Peyer's patch (tissue), 4 donors: ENCODE data around the gene NEDD4L. TPM values are rescaled to one million over a fixed set of nuclear protein-coding genes. Genes with fewer than 3 reads are reported as not detected.

ENCODE experiments used
- DNase-seq, 3 donors: peaks; one replicate each; pipeline ENCODE4 v3.0.0-alpha.2; 2017 to 2019
- H3K27ac ChIP-seq, 4 donors: fragments of 200-600 bp; sonication (generic); one replicate each; pipeline ENCODE4 v1.5.1; 2016 to 2019
- H3K27me3 ChIP-seq, 2 donors: fragments of 200-600 bp; sonication (generic); one replicate each; pipeline ENCODE4 v1.5.1; 2019
- H3K36me3 ChIP-seq, 3 donors: fragments of 200-600 bp; sonication (generic); one replicate each; pipeline ENCODE4 v1.5.1; 2016 to 2019
- H3K4me1 ChIP-seq, 4 donors: fragments of 200-600 bp; sonication (generic); one replicate each; pipeline ENCODE4 v1.5.1; 2016 to 2019
- H3K4me3 ChIP-seq, 4 donors: fragments of 200-600 bp; sonication (generic); 1 replicate in 3 of 4; 2 replicates in 1 of 4; pipeline ENCODE4 v1.5.1; 2016 to 2019; ENCODE audit warnings: mild to moderate bottlenecking in 1 of 4
- H3K9me3 ChIP-seq, 4 donors: fragments of 200-600 bp; sonication (generic); one replicate each; pipeline ENCODE4 v1.5.1; 2016 to 2019; ENCODE audit warnings: mild to moderate bottlenecking in 1 of 4
- CTCF ChIP-seq, 6 experiments: fragments of 450-650 bp in 4 of 6; fragments of 200-600 bp in 2 of 6; sonication (generic) in 1 of 6; IDR thresholded peaks; one replicate each; pipeline ENCODE4 v1.5.1; 2017 to 2019; ENCODE audit warnings: antibody characterized with exemption in 6 of 6, mild to moderate bottlenecking in 3 of 6, moderate library complexity in 1 of 6
- POLR2A ChIP-seq, 2 donors: fragments of 450-650 bp; IDR thresholded peaks; one replicate each; pipeline ENCODE4 v1.5.1; 2017; ENCODE audit warnings: antibody characterized with exemption in 2 of 2, mild to moderate bottlenecking in 2 of 2, moderate library complexity in 2 of 2
- total RNA-seq, 4 donors: library from RNA; depleted of rRNA; stranded (reverse); fragments of >200 nt; gene quantifications; one replicate each; pipeline ENCODE4 v1.1.0, GENCODE V29; 2016

Gene NEDD4L
- total RNA-seq, 4 donors from 2014 or later, result 213 to 312 (median 277) TPM

GRCh38 chr18:58226429-58226828 lies 182.4 kb downstream of the NEDD4L start:
- no peaks in the 10 kb centered on the region for H3K36me3 ChIP-seq
- H3K9me3 ChIP-seq, result no peaks in the 10 kb centered on the region
- peaks cover 0 to 24% (median 2%) of the 10 kb centered on the region in 4 donors for H3K4me1 ChIP-seq
- DNase-seq, result no peak
- TF ChIP-seq POLR2A (IDR thresholded peaks at IDR 0.05) (no peak), CTCF (IDR thresholded peaks at IDR 0.05) (no peak)
- H3K4me3 ChIP-seq, result no peak overlapping the region
- H3K27ac ChIP-seq, result no peak overlapping the region
- no peaks in the 10 kb centered on the region for H3K27me3 ChIP-seq

GRCh38 chr18:58227361-58227930 lies 183.4 kb downstream of the NEDD4L start:
- no peak for DNase-seq
- no peak for TF ChIP-seq CTCF (IDR thresholded peaks at IDR 0.05)
- no peaks in the 10 kb centered on the region for H3K9me3 ChIP-seq
- no peak overlapping the region for H3K4me3 ChIP-seq
- H3K27me3 ChIP-seq, result no peaks in the 10 kb centered on the region
- H3K27ac ChIP-seq, result no peak overlapping the region
- H3K4me1 ChIP-seq, result peaks cover 0 to 27% (median 4%) of the 10 kb centered on the region in 4 donors
- H3K36me3 ChIP-seq, result no peaks in the 10 kb centered on the region

GRCh38 chr18:58228176-58228575 lies 184.2 kb downstream of the NEDD4L start:
- Histone ChIP-seq H3K27me3 (no peaks in the 10 kb centered on the region), H3K36me3 (no peaks in the 10 kb centered on the region), H3K27ac (no peak overlapping the region), H3K4me1 (peaks cover 0 to 31% (median 4%) of the 10 kb centered on the region in 4 donors), H3K4me3 (no peak overlapping the region), H3K9me3 (no peaks in the 10 kb centered on the region)
- DNase-seq, result no peak
- TF ChIP-seq CTCF (IDR thresholded peaks at IDR 0.05), result no peak
- no peak for TF ChIP-seq POLR2A (IDR thresholded peaks at IDR 0.05)

- Histone ChIP-seq H3K27me3 (no peaks in the 10 kb centered on the region), H3K36me3 (no peaks in the 10 kb centered on the region), H3K4me3 (no peak overlapping the region), H3K27ac (no peak overlapping the region), H3K9me3 (no peaks in the 10 kb centered on the region), H3K4me1 (peaks cover 0 to 29% (median 4%) of the 10 kb centered on the region in 4 donors)
- DNase-seq, result no peak
- no peak for TF ChIP-seq CTCF (IDR thresholded peaks at IDR 0.05)
- TF ChIP-seq POLR2A (IDR thresholded peaks at IDR 0.05), result no peak
Observed at GRCh38 chr18:58228762-58229161, 184.7 kb downstream of the NEDD4L start.

- DNase-seq, result no peak
- peaks cover 0 to 27% (median 4%) of the 10 kb centered on the region in 4 donors for H3K4me1 ChIP-seq
- no peaks in the 10 kb centered on the region for H3K27me3 ChIP-seq
- no peaks in the 10 kb centered on the region for H3K36me3 ChIP-seq
- no peak overlapping the region for H3K27ac ChIP-seq
- no peak overlapping the region for H3K4me3 ChIP-seq
- no peaks in the 10 kb centered on the region for H3K9me3 ChIP-seq
- TF ChIP-seq POLR2A (IDR thresholded peaks at IDR 0.05) (no peak), CTCF (IDR thresholded peaks at IDR 0.05) (no peak)
Observed at GRCh38 chr18:58229162-58229561, 185.1 kb downstream of the NEDD4L start.
